Measurements from ENCODE around the gene ZBTB34.

ZBTB34 gene

GRCh38 chr9:126926364-126926763, 65.9 kb downstream of the ZBTB34 start:
- no peak for DNase-seq

- no peak for DNase-seq
These were observed 67.0 kb downstream of the ZBTB34 start for GRCh38 chr9:126927419-126927818.

GRCh38 chr9:126932871-126933321, 72.5 kb downstream of the ZBTB34 start:
- DNase-seq, result no peak

GRCh38 chr9:126933334-126933980, 73.0 kb downstream of the ZBTB34 start:
- no peak for DNase-seq

- no peak for DNase-seq
These were observed 74.0 kb downstream of the ZBTB34 start for GRCh38 chr9:126934441-126934840.
